Activated naive CD8-positive, alpha-beta T cell treated with anti-CD3 and anti-CD28 coated beads, Interleukin-2, amount 50 U/mL, for 16 hours (primary cell): Measurements from ENCODE around the gene HTRA2.

Source experiments
- DNase-seq: peaks from one replicate; pipeline ENCODE4 v3.0.0-alpha.2; 2020; ENCODE audit warnings: low read depth, low spot score

HTRA2 gene

GRCh38 chr2:74542978-74543377 lies 13.2 kb downstream of the HTRA2 start:
- no peak for DNase-seq

DNA sequence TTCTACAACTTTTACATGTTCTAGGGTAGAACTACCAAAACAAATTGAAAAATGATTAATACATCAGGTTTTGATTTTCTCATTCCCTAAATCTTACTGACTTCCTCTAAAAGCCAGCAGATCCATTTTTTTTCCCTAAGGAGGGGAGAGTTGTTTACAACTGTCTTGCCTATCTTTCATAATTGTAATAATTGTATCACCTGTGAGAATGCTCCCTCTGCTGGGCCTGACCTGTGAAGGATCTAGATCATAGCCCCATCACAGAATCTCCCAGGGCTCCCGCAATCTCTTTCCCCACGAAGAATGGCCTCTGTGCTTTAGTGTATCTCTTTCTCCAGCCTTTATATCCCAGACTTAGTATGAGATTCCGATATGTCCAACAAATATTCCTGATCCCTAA lies 14.9 kb downstream of the HTRA2 start:
- no peak for DNase-seq

DNA sequence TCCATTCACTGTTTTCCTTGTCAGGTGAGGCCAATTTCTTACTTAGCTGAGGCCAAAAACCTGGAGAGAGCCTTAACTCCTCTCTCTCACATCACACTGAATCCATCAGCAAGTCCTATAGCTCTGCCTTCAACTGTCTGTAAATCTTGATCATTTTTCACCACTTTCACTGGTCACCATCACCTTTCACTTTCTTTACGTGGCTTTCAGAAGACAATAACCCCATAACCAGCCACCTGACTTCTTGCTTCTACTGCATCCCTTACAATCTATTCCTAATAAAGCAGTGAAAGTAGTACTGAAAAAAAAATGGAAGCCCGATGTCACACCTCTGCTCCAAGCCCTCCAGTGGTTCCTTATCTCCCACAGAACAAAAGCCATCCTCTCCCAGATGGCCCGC lies 16.3 kb downstream of the HTRA2 start:
- no peak for DNase-seq

GRCh38 chr2:74548285-74548899 lies 18.7 kb downstream of the HTRA2 start:
- DNase-seq, result no peak

DNA sequence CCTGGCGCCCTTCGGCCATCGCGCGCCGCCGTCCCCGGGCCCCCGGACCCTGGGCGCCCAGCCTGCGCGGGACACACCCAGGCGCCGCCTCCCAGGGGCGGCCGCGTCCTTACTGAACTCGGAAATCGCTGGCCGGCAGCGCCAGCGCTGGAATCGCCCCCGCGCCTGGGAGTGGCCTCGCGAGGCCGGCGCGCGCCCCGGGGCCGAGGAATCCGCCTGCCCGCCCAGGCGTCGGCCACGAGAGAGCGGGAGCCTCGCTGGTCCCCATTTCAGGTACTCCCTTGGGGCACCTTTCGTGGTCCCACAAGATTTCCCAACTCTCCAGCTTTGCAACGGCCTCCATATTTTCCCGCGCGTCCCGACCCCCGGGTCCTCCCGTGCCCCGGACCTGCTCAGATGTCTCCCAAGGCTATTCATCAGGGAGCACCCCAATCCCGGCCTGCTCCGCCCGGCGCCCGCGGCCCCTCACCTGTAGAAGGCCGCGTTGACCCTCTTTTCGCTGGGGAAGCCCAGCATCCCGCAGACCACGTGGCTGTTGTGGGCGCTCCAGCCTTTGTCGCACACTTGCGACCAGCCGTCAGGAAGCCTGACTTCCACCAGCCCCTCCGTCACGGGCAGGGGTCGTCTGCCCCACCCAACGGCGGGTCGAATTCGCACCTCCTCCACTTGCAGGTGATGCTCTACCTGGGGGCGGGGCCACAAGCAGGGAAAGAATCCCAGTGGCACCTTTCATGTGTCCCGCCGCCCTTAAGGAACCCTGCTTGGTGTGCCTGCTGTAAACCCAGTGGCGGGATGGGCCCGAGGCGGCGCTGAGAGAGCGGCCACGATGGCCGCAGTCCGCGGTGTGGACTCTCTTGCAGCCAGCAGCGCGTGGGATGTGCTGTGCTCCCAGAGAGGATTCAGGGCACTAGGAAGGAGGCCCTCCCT lies 19.4 kb downstream of the HTRA2 start:
- no peak for DNase-seq

GRCh38 chr2:74550231-74550630 lies 20.5 kb downstream of the HTRA2 start:
- DNase-seq, result no peak

GRCh38 chr2:74551530-74551929 lies 21.8 kb downstream of the HTRA2 start:
- no peak for DNase-seq

GRCh38 chr2:74551942-74552913 lies 22.5 kb downstream of the HTRA2 start:
- DNase-seq, result no peak

- DNase-seq, result no peak
Observed at GRCh38 chr2:74552914-74553811, 23.4 kb downstream of the HTRA2 start.

GRCh38 chr2:74553892-74554819 lies 24.4 kb downstream of the HTRA2 start, which contains the start of the genes DOK1 and LOXL3:
Gene DOK1 (plus strand): TSS chr2:74554720. CDS start chr2:74554755, 35 bp downstream.
Gene LOXL3 (minus strand): TSS chr2:74553942. CDS start chr2:74552634, 1,308 bp downstream.
- DNase-seq, result peak; percentile 67

GRCh38 chr2:74554820-74555531 lies 25.2 kb downstream of the HTRA2 start:
- DNase-seq, result no peak

DNA sequence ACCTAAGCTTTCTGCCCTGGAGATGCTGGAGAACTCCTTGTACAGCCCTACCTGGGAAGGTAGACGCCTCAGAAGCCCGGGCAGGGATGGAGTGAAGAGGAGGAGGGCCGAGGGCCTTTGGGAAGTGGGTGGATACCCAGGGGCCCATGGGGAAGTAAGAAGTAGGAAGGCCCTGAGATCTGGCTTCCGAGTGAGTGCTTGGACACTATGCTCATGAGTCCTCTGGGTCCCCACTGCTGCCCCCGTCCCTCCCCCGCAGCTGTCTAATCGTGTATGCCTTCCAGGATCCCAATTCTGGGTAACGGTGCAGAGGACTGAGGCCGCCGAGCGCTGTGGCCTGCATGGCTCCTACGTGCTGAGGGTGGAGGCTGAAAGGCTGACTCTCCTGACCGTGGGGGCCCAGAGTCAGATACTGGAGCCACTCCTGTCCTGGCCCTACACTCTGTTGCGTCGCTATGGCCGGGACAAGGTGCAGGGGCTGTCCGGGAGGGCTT lies 25.9 kb downstream of the HTRA2 start:
- DNase-seq, result no peak

- no peak for DNase-seq
Observed at GRCh38 chr2:74556159-74556558, 26.4 kb downstream of the HTRA2 start.

DNA sequence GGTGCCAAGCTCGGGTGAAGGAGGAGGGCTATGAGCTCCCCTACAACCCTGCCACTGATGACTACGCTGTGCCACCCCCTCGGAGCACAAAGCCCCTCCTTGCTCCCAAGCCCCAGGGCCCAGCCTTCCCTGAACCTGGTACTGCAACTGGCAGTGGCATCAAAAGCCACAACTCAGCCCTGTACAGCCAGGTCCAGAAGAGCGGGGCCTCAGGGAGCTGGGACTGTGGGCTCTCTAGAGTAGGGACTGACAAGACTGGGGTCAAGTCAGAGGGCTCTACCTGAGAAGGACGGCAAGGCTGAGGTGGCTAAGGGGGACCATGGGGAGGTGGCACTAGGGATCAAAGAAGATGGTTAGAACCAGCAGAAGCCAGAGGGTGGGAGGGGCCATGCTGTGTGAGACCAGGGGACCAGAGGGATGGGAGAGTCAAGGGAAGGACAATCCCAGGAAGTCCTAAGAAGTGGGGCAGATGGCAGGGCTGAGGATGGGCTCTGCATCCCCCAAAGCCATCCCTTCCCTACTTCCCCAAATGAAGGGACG lies 27.2 kb downstream of the HTRA2 start:
- no peak for DNase-seq

- DNase-seq, result no peak
Observed at GRCh38 chr2:74558284-74559230, 28.8 kb downstream of the HTRA2 start.

- DNase-seq, result no peak
Observed at GRCh38 chr2:74559912-74560311, 30.2 kb downstream of the HTRA2 start.

DNA sequence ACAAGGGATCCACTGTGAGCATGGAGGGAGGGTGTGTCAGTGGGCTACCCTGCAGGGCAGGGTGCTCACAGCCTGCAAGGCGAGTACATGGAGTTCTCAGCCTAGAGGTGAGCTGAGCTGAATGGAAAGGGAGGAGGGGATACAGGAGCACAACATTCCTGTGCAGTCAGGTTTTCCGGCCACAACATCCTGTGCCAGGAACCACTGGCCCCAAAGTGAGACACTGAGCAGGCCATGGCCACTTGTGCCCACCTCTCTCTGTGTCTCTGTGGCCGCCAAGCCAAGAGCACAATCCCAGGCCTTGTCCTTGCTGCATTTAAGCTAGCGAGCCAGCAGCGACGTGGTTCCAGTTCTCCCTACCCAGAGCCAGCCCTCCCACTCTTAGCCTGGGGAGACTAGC lies 30.9 kb downstream of the HTRA2 start:
- DNase-seq, result no peak
